Ishikawa (cell line): ENCODE measurements around the gene TREML4.

Experiments
- CEBPB ChIP-seq: IDR thresholded peaks from 2 replicates; pipeline ENCODE4 v1.6.1; 2012
- CREB1 ChIP-seq: IDR thresholded peaks from 2 replicates; pipeline ENCODE4 v1.6.1; 2012; ENCODE audit warnings: low read depth
- EGR1 ChIP-seq: IDR thresholded peaks from 2 replicates; pipeline ENCODE4 v1.6.1; 2012
- EP300 ChIP-seq: IDR thresholded peaks from 2 replicates; pipeline ENCODE4 v1.6.1; 2012; ENCODE audit warnings: borderline replicate concordance
- FOXM1 ChIP-seq: IDR thresholded peaks from 2 replicates; pipeline ENCODE4 v1.6.1; 2012; ENCODE audit warnings: low read depth, borderline replicate concordance
- MAX ChIP-seq: IDR thresholded peaks from 2 replicates; pipeline ENCODE4 v1.6.1; 2012
- NFIC ChIP-seq: IDR thresholded peaks from 2 replicates; pipeline ENCODE4 v1.6.1; 2012
- RAD21 ChIP-seq: IDR thresholded peaks from 2 replicates; pipeline ENCODE4 v1.6.1; 2012; ENCODE audit warnings: low read depth
- REST ChIP-seq: IDR thresholded peaks from 2 replicates; pipeline ENCODE4 v1.6.1; 2012; ENCODE audit warnings: low read depth, mild to moderate bottlenecking
- TAF1 ChIP-seq: IDR thresholded peaks from 2 replicates; pipeline ENCODE4 v1.6.1; 2012; ENCODE audit warnings: low read depth, mild to moderate bottlenecking
- TCF12 ChIP-seq: IDR thresholded peaks from 2 replicates; pipeline ENCODE4 v1.6.1; 2012; ENCODE audit warnings: low read depth
- TEAD4 ChIP-seq: IDR thresholded peaks from 2 replicates; pipeline ENCODE4 v1.6.1; 2012
- USF1 ChIP-seq: IDR thresholded peaks from 2 replicates; pipeline ENCODE4 v1.6.1; 2012
- YY1 ChIP-seq: IDR thresholded peaks from 2 replicates; pipeline ENCODE4 v1.6.1; 2012; ENCODE audit warnings: low read depth
- ZBTB7A ChIP-seq: IDR thresholded peaks from 2 replicates; pipeline ENCODE4 v1.6.1; 2012; ENCODE audit warnings: low read depth

TREML4 gene

GRCh38 chr6:41209547-41210320 lies 18.4 kb upstream of the TREML4 start:
- TF ChIP-seq TEAD4 (no peak), NFIC (no peak), REST (no peak), TAF1 (no peak), RAD21 (no peak), CEBPB (no peak), FOXM1 (no peak), EP300 (no peak), ZBTB7A (no peak), CREB1 (no peak)

GRCh38 chr6:41214559-41215238 lies 13.4 kb upstream of the TREML4 start:
- TF ChIP-seq CEBPB (no peak), NFIC (no peak), EP300 (no peak), TCF12 (no peak), TEAD4 (no peak), TAF1 (no peak), FOXM1 (no peak), CREB1 (no peak), EGR1 (no peak), ZBTB7A (no peak), MAX (no peak)

- no peak for TF ChIP-seq TEAD4
- no peak for TF ChIP-seq TCF12
- no peak for TF ChIP-seq FOXM1
- TF ChIP-seq TAF1: no peak
- TF ChIP-seq ZBTB7A: no peak
- no peak for TF ChIP-seq USF1
- no peak for TF ChIP-seq CREB1
- TF ChIP-seq EP300: no peak
These were observed 12.4 kb upstream of the TREML4 start for GRCh38 chr6:41215777-41216176.

- TF ChIP-seq CEBPB (no peak), REST (no peak), EP300 (no peak), USF1 (no peak), MAX (no peak), ZBTB7A (no peak), NFIC (no peak), TAF1 (no peak), CREB1 (no peak), YY1 (no peak), EGR1 (no peak)
These were observed 11.5 kb upstream of the TREML4 start for GRCh38 chr6:41216616-41217015.

- TF ChIP-seq EP300 (no peak), YY1 (no peak), NFIC (no peak), RAD21 (no peak), REST (no peak), TCF12 (no peak), FOXM1 (no peak), ZBTB7A (no peak), EGR1 (no peak), MAX (no peak), TEAD4 (no peak), USF1 (no peak), CREB1 (no peak), CEBPB (no peak), TAF1 (no peak)
These were observed 6.1 kb upstream of the TREML4 start for GRCh38 chr6:41222045-41222444.
